ENCODE data around the gene SPINT3.

SPINT3 gene, protein sequence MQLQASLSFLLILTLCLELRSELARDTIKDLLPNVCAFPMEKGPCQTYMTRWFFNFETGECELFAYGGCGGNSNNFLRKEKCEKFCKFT

GRCh38 chr20:45515147-45515913 lies at the start of gene SPINT3:
Gene SPINT3, minus strand, starts transcription at chr20:45515622. Its CDS starts 14 bp downstream, at chr20:45515608.
- Histone ChIP-seq H3K36me3 (ENCODE audit: insufficient read depth, low read length) (no peaks in the 10 kb centered on the region), H3K9ac (ENCODE audit: low read length) (no peak within 1 kb of the TSS), H3K4me1 (ENCODE audit: insufficient read depth, low read length) (no peaks in the 10 kb centered on the region), H3K27me3 (ENCODE audit: control insufficient read depth in 1 of 2, insufficient read depth in 2 of 2, low read length in 2 of 2) (no peaks in the 10 kb centered on the region), H3K9me3 (ENCODE audit: low read length) (no peaks in the 10 kb centered on the region), H3K4me3 (ENCODE audit: low read depth in 1 of 2, low read length in 2 of 2) (no peak within 1 kb of the TSS), H3K27ac (ENCODE audit: low read depth, low read length) (no peak within 1 kb of the TSS)

- no peak overlapping the region for H3K27ac ChIP-seq (ENCODE audit: low read depth, low read length)
- H3K36me3 ChIP-seq (ENCODE audit: insufficient read depth, low read length), result no peaks in the 10 kb centered on the region
- H3K4me3 ChIP-seq (ENCODE audit: low read depth in 1 of 2, low read length in 2 of 2), result no peak overlapping the region
- H3K27me3 ChIP-seq (ENCODE audit: control insufficient read depth in 1 of 2, insufficient read depth in 2 of 2, low read length in 2 of 2), result no peaks in the 10 kb centered on the region
- H3K4me1 ChIP-seq (ENCODE audit: insufficient read depth, low read length), result no peaks in the 10 kb centered on the region
- no peak overlapping the region for H3K9ac ChIP-seq (ENCODE audit: low read length)
- H3K9me3 ChIP-seq (ENCODE audit: low read length), result no peaks in the 10 kb centered on the region
Observed at GRCh38 chr20:45564760-45565276, 49.4 kb upstream of the SPINT3 start.

DNA sequence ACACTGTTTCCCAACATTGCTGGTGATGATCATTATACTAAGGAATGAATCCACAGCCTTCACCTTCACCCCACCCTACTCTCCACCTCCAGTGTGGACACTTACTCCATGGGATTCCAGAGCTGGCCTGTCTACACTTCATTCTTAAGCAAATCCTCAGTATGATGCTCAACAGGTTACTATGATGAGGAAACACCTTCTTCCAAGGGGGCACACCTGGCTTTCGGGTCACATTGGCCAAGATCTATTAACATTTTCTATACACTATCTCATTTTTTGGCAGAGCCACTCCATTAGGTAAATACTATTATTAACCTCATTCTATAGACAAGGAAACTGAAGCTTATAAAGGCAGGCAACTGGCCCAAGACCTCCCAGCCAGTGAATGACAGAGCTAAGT lies 39.8 kb upstream of the SPINT3 start:
- Histone ChIP-seq H3K4me1 (ENCODE audit: insufficient read depth, low read length) (no peaks in the 10 kb centered on the region), H3K27me3 (ENCODE audit: control insufficient read depth in 1 of 2, insufficient read depth in 2 of 2, low read length in 2 of 2) (no peaks in the 10 kb centered on the region), H3K4me3 (ENCODE audit: low read depth in 1 of 2, low read length in 2 of 2) (no peak overlapping the region), H3K27ac (ENCODE audit: low read depth, low read length) (no peak overlapping the region), H3K9me3 (ENCODE audit: low read length) (no peaks in the 10 kb centered on the region), H3K36me3 (ENCODE audit: insufficient read depth, low read length) (no peaks in the 10 kb centered on the region), H3K9ac (ENCODE audit: low read length) (no peak overlapping the region)

DNA sequence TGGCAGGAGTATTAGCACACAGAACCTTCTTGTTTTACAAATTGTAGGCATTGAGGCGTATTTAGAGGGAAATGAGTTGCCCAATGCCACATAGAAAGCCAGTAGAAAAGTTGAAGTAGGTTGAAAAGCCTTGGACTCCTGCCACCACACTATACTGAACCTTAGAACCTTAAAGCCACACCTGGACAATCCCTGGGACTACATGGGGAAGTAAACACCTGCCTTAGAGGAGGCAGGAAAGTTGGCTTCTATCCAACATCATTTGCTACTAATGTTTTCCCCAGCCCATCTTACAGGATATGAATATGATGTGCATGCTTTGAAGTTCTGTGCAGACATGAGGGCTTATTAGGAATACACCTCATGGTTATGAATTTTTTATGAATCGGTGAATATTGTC lies 37.0 kb upstream of the SPINT3 start:
- no peaks in the 10 kb centered on the region for H3K4me1 ChIP-seq (ENCODE audit: insufficient read depth, low read length)
- no peaks in the 10 kb centered on the region for H3K27me3 ChIP-seq (ENCODE audit: control insufficient read depth in 1 of 2, insufficient read depth in 2 of 2, low read length in 2 of 2)
- H3K36me3 ChIP-seq (ENCODE audit: insufficient read depth, low read length), result no peaks in the 10 kb centered on the region
- H3K9me3 ChIP-seq (ENCODE audit: low read length), result no peaks in the 10 kb centered on the region
- H3K4me3 ChIP-seq (ENCODE audit: low read depth in 1 of 2, low read length in 2 of 2), result no peak overlapping the region
- no peak overlapping the region for H3K9ac ChIP-seq (ENCODE audit: low read length)
- H3K27ac ChIP-seq (ENCODE audit: low read depth, low read length), result no peak overlapping the region

DNA sequence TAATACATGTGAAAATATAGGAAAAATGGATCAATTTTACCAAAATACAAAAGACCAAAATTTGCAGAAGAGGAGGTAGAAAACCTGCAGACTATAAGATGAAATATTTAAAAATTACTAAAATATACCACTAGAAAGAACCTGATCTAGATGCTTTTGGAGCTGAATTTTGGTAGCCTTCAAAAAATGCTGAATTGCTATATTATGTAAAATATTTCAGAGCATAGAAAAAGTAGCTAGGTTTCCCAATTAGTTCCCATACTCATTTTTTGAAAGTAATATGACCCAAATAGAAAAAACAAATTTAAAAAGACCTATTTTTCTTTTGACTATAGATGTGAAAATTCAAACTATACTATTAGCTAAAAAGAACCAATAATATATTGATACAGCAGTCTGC lies 35.3 kb upstream of the SPINT3 start:
- H3K27ac ChIP-seq (ENCODE audit: low read depth, low read length), result no peak overlapping the region
- H3K4me1 ChIP-seq (ENCODE audit: insufficient read depth, low read length), result no peaks in the 10 kb centered on the region
- no peak overlapping the region for H3K9ac ChIP-seq (ENCODE audit: low read length)
- no peak overlapping the region for H3K4me3 ChIP-seq (ENCODE audit: low read depth in 1 of 2, low read length in 2 of 2)
- no peaks in the 10 kb centered on the region for H3K9me3 ChIP-seq (ENCODE audit: low read length)
- no peaks in the 10 kb centered on the region for H3K27me3 ChIP-seq (ENCODE audit: control insufficient read depth in 1 of 2, insufficient read depth in 2 of 2, low read length in 2 of 2)
- no peaks in the 10 kb centered on the region for H3K36me3 ChIP-seq (ENCODE audit: insufficient read depth, low read length)

- Histone ChIP-seq H3K27ac (ENCODE audit: low read depth, low read length) (no peak overlapping the region), H3K4me1 (ENCODE audit: insufficient read depth, low read length) (no peaks in the 10 kb centered on the region), H3K36me3 (ENCODE audit: insufficient read depth, low read length) (no peaks in the 10 kb centered on the region), H3K27me3 (ENCODE audit: control insufficient read depth in 1 of 2, insufficient read depth in 2 of 2, low read length in 2 of 2) (no peaks in the 10 kb centered on the region), H3K4me3 (ENCODE audit: low read depth in 1 of 2, low read length in 2 of 2) (no peak overlapping the region), H3K9me3 (ENCODE audit: low read length) (no peaks in the 10 kb centered on the region), H3K9ac (ENCODE audit: low read length) (no peak overlapping the region)
Observed at GRCh38 chr20:45548410-45548809, 33.0 kb upstream of the SPINT3 start.

DNA sequence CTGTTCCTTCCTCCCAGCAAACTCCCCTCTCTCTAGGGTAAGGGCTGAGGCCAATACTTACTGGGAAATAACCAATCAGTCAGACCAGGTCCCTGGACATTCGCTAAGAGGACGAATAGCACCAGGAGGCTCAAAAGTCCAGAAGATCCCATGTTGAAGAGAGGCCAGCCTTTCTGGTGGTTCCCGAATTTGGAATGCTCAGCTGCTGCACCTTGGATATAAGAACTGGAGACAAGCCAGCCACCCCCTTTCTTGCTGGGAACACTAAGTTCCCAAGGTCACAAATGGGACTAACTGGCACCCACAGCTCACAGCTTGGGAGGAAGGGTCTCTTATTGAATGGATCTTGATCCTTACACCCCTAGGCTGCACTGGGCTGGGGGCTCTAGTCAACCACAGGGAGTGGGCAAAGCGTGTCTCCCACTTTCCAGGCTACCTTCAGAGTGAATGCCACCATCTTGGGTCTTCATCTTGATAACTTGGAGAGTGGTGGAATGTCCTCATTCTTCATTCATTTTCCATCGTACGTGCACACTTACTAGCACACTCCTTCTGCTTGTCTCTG lies 31.9 kb upstream of the SPINT3 start, which contains the start of gene EPPIN:
TSS of gene EPPIN (minus strand) at position 196 of the 565 bp plus-strand sequence. CDS start at position 152, 44 bp downstream.
- H3K27me3 ChIP-seq (ENCODE audit: control insufficient read depth in 1 of 2, insufficient read depth in 2 of 2, low read length in 2 of 2), result no peaks in the 10 kb centered on the region
- H3K27ac ChIP-seq (ENCODE audit: low read depth, low read length), result no peak within 1 kb of the TSS
- no peaks in the 10 kb centered on the region for H3K4me1 ChIP-seq (ENCODE audit: insufficient read depth, low read length)
- no peak within 1 kb of the TSS for H3K9ac ChIP-seq (ENCODE audit: low read length)
- no peak within 1 kb of the TSS for H3K4me3 ChIP-seq (ENCODE audit: low read depth in 1 of 2, low read length in 2 of 2)
- H3K36me3 ChIP-seq (ENCODE audit: insufficient read depth, low read length), result no peaks in the 10 kb centered on the region
- no peaks in the 10 kb centered on the region for H3K9me3 ChIP-seq (ENCODE audit: low read length)

DNA sequence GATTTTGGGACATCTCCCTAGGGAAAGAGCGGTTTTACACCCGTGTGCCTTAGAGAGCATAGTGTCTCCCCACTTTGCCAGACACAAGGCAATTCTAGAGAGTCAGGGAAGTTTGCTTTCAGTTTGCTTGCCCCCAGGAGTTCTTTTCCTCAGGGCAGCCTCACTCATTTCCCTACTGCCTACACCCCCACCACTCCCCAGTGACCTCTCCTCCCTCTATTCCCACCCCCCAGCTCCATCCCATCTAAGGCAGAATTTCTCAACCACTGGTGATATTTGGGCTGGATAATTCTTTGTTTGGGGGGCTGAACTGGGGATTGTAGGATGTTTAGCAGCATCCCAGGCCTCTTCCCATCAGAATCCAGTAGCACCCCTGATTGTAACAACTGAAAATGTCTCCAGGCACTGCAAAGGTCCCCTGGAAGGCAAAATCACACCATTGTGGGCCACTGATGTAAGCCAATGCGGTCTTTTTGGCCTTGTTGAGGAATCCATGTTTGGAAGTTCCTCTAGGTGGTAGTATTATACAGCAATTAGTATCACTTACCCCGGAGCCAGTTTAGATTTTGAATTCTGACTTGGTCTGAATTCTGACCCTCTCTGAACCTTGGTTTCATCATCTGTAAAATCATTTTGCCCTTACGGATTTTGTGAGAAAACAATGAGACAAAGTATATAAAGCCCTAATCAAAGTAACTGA lies 30.5 kb upstream of the SPINT3 start:
- Histone ChIP-seq H3K9me3 (ENCODE audit: low read length) (no peaks in the 10 kb centered on the region), H3K36me3 (ENCODE audit: insufficient read depth, low read length) (no peaks in the 10 kb centered on the region), H3K4me1 (ENCODE audit: insufficient read depth, low read length) (no peaks in the 10 kb centered on the region), H3K27me3 (ENCODE audit: control insufficient read depth in 1 of 2, insufficient read depth in 2 of 2, low read length in 2 of 2) (no peaks in the 10 kb centered on the region), H3K4me3 (ENCODE audit: low read depth in 1 of 2, low read length in 2 of 2) (no peak overlapping the region), H3K27ac (ENCODE audit: low read depth, low read length) (no peak overlapping the region), H3K9ac (ENCODE audit: low read length) (no peak overlapping the region)

GRCh38 chr20:45545351-45545750 lies 29.9 kb upstream of the SPINT3 start:
- Histone ChIP-seq H3K4me3 (ENCODE audit: low read depth in 1 of 2, low read length in 2 of 2) (no peak overlapping the region), H3K4me1 (ENCODE audit: insufficient read depth, low read length) (no peaks in the 10 kb centered on the region), H3K36me3 (ENCODE audit: insufficient read depth, low read length) (no peaks in the 10 kb centered on the region), H3K27ac (ENCODE audit: low read depth, low read length) (no peak overlapping the region), H3K9ac (ENCODE audit: low read length) (no peak overlapping the region), H3K9me3 (ENCODE audit: low read length) (no peaks in the 10 kb centered on the region), H3K27me3 (ENCODE audit: control insufficient read depth in 1 of 2, insufficient read depth in 2 of 2, low read length in 2 of 2) (no peaks in the 10 kb centered on the region)

- no peaks in the 10 kb centered on the region for H3K4me1 ChIP-seq (ENCODE audit: insufficient read depth, low read length)
- no peak within 1 kb of the TSS for H3K9ac ChIP-seq (ENCODE audit: low read length)
Observed at GRCh38 chr20:45539382-45539781, 24.0 kb upstream of the SPINT3 start, which contains the start of gene WFDC6. Gene WFDC6, minus strand, starts transcription at chr20:45539482. Its CDS starts 75 bp downstream, at chr20:45539407.

DNA sequence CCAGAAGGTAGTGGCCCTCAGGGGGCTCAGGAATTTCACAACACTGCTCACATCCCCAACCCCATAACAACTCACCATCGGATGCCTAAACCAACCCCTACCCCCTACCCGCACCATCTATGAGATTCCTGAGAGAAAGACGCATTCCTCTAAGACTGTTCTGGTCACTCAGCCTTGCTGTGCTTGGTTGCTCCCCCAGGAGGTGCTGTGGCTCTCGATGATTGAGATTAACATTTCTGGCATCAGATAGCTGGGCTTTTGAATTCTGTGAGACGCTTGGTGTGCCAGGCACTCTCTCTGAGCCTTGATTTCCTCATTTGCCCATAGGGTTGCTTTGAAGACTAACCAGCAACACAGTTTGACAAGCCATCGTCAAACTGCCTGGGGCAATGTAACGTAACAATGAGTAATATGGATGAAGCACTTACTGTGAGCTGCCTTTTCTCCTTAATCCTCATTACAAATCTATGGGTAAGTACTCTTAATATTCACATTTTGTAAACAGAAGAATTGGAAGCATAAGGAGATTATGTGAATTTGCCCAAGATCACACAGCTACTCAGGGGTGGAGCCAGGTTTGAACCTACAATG lies 22.9 kb upstream of the SPINT3 start:
- no peak overlapping the region for H3K4me3 ChIP-seq (ENCODE audit: low read depth in 1 of 2, low read length in 2 of 2)
- no peaks in the 10 kb centered on the region for H3K9me3 ChIP-seq (ENCODE audit: low read length)
- H3K4me1 ChIP-seq (ENCODE audit: insufficient read depth, low read length), result no peaks in the 10 kb centered on the region
- no peak overlapping the region for H3K27ac ChIP-seq (ENCODE audit: low read depth, low read length)
- no peak overlapping the region for H3K9ac ChIP-seq (ENCODE audit: low read length)
- H3K36me3 ChIP-seq (ENCODE audit: insufficient read depth, low read length), result no peaks in the 10 kb centered on the region
- H3K27me3 ChIP-seq (ENCODE audit: control insufficient read depth in 1 of 2, insufficient read depth in 2 of 2, low read length in 2 of 2), result peaks cover 0 to 10% of the 10 kb centered on the region in 2 donors

More at GRCh38 chr20:45539382-45539781, 24.0 kb upstream of the SPINT3 start, which contains the start of gene WFDC6:
- no peaks in the 10 kb centered on the region for H3K9me3 ChIP-seq (ENCODE audit: low read length)
- no peak within 1 kb of the TSS for H3K4me3 ChIP-seq (ENCODE audit: low read depth in 1 of 2, low read length in 2 of 2)
- no peaks in the 10 kb centered on the region for H3K36me3 ChIP-seq (ENCODE audit: insufficient read depth, low read length)
- no peak within 1 kb of the TSS for H3K27ac ChIP-seq (ENCODE audit: low read depth, low read length)
- peaks cover 0 to 10% of the 10 kb centered on the region in 2 donors for H3K27me3 ChIP-seq (ENCODE audit: control insufficient read depth in 1 of 2, insufficient read depth in 2 of 2, low read length in 2 of 2)
